Activated CD4-positive, alpha-beta T cell treated with anti-CD3 and anti-CD28 coated beads, Interleukin-2, Interleukin-4, amounts not matched to agents 100 ng/mL and 50 ng/mL, durations not matched to agents 16 hours and 8 hours (primary cell): Measurements from ENCODE around the gene TBCD.
"Not testable (repeated sequence)": the region's sequence is repeated elsewhere in the genome, so short reads cannot be mapped to it uniquely, and the experiment has no call there.

ENCODE experiments used
- DNase-seq: peaks from one replicate; pipeline ENCODE4 v3.0.0-alpha.2; 2020; ENCODE audit warnings: low spot score

TBCD gene

DNA sequence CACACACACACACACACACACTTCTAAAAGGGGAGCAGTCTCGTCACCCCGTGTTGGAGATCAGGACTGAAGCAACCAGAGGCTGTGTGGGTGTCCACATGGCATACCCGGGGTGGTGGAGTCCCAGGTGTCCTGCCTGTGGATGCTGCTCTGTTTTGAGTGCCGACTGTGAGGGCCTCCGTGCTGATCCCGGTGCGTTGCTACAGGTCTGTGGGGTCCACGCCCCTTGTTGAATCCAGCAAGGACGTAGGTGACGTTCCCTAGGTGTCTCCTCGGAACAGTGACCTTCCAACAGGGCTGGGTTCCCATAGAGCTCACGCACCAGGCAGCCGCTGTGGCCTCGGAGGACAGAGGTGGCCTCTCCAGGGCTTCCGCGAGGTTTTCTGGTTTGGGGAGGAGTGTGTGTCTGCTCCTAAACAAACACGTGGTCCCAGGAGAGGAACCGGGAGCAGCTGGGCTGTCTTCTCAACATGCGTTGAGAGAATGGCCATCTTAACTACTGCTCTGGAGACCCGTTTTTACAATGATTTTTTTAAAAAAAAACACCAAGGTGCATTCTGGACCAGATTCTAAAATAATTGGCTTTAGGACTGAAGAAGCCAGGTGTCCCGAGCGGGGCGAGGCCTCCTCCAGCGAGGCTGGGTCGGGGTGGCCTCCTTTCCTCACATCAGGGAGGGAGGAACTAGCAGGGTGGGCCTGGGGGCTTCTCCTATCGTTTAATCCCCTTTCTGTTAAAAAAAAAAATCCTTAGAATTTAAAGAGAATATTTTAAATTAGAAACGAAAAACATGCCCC lies 188.6 kb downstream of the TBCD start:
- no peak for DNase-seq

DNA sequence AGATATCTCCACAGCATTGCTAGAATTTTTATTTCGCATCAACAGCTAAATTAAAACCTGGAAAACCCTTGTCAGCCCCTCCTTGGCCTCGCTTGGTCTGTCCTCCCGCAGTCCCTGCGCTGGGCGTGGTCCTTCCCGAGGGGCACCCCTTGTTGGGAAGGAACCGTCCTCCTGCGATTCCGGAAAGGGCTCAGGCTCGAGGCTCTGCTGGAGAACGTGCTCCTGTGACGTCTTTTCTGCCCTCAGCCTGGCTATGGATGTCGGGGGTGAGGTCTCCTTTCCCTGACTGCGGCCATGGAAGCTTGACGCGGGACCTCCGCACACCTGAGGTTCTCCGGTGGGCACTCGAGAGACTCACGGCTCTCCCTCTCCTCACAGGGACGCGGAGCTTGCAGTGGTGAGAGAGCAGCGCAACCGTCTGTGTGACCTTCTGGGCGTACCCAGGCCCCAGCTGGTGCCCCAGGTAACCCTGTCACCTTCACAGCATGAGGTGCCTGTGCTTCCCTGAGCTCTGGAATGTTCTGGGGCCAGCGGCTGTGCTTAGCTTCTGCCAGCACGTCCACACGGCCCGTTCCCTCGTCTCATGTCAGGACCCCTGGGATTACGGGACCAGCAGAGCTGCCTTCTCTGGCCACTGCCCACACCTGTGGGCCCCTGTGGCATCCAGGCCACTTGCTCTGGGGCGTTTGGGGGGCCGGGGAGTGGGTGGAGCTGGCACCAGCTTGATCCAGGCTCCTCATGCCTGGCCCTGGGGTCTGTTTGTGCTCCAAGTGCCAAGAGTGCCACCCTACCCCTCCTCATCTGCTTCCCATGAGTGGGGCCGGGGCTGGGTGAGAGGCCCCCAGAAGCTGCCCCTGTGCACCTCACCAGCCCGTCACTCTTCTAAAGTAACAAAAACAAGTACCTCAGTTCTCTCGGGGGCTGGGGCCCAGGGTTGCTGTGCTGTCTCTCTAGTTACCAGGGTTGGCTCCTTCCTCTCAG lies 189.4 kb downstream of the TBCD start:
- no peak for DNase-seq

DNA sequence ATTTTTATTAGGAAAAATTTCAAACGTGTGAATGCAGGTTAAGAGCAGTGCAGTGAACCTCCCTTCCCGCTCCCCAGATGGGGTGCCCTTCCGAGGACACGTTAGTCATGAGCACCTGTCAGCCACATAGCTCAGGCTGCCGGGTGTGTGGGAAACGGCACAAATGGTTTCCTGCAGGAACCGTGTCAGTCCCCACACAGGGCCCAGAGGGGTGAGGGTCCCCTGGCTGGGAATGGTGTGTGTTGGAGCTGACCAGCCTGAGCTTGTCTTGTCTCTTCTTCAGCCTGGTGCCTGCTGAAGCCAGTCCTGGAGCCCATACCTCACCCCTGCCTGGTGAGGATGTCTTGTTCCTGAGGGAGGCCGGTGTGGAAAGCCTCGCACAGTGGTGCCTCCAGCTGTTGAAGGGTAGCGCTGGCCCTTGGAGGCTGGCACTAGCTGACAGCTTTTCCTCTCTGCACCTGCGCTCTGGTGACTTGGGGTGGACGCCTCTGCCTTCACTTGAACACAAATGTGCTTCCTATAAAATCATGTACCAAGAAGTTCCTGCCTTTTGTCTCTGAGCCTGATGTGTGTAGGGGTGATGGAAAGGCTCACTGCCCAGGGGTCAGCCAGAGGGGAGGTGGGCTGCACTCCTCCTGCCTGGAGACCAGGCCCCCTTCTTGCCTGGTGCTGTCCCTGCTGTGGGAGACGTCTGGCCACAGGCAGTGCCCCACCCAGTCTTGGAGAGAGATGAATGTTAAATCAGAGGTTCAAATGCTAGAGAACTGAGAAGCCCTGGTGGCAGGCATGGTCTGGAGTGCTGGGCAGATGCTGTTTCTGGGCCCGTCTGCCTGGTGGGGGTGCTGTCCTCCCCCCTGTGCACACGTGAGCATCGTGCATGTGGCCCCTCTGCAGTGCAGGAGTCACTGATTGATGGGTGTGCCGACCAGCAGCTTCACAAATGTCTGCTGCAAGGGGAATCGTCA lies 190.6 kb downstream of the TBCD start:
- no peak for DNase-seq

DNA sequence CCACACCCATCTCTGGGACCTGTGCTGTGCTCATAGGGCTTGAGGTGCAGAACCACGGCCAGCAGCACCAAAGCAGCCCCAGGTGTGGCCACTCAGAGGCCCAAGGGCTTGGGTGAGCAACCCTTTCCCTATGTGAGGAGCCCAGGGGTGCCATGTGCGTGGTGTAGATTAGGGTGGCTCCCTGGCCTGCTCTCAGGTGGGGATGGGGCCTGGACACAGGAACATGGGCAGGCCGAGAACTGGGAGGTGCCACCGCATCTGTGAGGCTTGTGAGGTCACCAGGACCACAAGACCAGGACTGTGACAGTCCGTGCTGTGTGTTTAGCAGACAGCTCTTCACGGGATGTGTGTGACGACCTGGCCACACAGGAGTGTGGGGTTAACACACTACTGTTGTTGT lies 191.5 kb downstream of the TBCD start:
- DNase-seq, result no peak

DNA sequence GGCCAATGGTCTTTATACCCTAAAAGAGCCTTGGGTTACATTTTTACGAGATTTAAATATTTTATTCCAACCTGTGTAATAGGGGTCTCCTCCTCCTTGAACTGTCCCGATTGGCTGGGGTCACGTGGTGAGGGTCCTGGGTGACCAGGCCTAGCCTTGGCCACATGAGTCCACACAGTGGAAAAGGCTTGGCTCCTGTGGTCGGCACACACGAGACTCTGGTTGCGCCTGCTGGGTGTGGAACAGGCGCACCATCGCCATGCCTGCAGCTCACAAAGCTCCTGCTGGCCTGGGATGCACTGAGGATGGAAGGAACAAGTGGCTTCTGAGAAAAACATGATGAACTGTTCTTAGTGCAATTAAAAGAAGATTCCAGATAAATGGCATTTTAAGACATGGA lies 191.9 kb downstream of the TBCD start:
- DNase-seq, result no peak

DNA sequence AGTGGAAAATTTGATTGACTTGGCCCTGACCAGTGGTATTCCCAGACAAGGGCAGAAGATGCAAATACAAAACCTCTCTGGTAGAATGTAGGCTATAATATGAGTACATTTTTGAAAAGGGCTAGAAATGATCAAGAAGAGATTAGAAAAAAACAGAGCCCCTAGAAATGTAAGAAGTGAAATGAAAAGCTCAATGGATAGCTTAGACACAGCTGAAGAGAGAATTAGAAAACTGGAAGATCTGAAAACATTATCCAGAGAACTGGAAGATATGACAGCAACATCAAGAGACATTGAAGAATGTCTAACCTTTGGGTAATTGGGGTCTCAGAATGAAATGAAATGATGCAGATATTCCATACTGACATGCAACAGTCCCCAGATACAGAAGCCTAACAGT lies 193.1 kb downstream of the TBCD start:
- DNase-seq, result no peak

DNA sequence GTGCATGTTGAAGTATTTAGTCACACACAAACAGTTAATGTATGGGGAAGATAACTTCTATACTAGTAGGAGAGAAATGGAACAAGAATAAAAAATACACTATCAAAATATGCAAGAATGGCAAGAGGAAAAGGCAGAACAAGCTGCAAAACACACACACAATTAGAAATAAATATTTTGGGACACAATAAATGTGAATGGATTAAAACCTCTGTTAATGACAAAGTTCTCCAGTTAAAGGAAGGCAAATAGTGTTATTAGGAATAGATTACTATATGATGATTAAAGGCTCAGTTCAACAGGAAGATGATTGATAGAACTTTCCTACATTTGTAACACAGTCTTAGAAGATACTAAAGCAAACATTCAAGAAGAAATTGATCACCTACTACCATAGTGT lies 194.2 kb downstream of the TBCD start:
- DNase-seq, result no peak

DNA sequence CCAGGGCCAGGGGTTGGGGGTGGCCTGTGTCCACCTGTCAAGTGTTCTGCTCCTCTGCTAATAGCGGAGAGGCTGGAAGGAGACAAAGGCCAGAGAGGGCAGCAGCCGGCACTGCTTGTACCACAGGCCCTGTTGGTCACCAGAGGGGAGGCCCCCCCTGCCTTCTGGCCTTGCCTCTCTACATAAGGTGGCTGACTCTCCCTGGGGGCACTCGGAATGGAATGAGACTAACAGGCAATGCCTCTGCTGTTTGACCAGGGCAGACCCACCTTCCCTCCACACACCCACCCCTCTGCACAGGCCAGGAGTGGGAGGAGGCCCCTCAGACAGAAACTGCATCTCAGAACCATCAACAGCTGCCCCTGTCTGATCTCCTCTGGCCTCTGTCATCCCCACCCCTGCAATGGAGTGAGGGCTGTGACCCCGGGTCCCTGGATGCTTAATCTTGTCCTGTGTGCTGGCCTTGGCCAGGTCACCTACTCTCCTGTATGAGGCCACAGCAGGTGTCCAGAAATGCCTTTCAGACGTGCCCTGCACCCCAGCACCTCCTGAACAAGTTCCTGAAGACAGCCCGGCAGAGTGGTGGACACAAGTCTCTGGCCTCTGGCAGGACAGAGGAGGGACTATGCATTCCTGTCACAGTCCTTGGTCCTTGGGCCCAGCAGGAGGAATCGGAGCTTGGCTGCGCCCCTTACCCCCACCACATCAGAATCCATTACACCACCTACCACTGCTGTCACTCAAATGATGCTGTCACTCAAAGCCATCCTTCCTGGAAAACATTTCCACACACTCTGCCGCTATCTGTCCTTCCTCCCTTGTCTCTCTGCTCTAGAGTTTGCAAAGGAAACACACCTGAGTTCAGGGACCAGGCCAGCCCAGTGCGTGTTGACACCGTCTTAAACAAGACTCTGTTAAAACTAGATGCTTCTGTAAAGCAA lies 195.5 kb downstream of the TBCD start:
- DNase-seq, result no peak

DNA sequence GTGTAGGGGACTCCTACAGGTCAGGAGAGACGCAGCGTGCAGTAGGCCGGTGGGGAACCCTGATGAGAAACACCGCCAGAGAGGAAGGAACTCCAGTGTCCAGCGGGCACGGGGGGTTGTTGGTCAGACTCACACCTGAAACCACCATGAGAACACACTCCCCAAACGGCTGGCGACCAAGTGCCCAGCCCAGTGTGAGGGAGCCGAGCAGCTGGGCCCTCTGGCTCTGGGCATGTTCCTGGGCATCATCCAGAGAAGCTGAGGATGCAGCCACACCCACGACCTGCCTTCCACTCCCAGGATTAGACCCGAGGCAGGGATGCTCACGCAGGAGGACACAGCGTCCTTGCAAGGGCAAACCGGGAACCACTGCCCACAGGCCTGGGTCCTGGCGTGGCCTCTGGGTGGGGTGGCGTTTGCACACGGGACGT lies 196.2 kb downstream of the TBCD start:
- DNase-seq, result no peak

DNA sequence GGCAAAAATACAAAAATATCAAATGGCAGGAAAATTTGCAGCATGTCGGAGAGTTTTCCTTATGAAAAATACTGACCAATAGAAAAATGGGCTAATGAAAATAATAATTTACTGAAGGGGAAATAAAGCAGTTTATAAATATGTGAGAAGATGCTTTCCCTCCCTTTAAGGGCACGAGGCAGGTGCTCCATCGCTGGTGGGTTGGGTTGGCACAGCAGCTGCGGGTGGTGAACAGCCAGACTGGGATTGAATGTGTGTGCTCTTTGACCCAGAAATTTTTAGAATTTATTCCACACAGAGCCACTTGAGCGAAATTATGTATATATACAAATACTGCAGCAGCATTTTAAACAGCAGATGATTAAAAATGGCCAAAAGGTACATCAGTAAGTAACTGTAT lies 197.1 kb downstream of the TBCD start:
- no peak for DNase-seq

DNA sequence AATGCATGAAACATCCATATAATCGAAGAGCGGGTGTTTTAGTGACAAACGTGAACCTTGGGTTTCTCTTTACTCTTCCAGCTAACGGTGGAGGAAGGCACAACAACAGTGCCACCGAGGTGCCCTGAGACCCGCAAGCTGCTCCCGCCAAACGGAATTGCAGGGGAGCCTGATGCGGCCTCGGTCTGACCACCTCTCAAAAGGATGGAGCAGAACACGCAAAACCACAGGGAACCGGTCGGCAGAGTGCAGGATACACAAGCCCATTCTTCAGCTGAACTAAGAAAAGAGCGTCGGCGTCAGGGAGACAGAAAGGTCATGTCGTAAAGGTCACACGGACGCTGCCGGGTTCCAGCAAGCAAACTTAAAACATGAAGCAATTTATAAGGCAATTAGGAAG lies 197.5 kb downstream of the TBCD start:
- DNase-seq, result no peak

DNA sequence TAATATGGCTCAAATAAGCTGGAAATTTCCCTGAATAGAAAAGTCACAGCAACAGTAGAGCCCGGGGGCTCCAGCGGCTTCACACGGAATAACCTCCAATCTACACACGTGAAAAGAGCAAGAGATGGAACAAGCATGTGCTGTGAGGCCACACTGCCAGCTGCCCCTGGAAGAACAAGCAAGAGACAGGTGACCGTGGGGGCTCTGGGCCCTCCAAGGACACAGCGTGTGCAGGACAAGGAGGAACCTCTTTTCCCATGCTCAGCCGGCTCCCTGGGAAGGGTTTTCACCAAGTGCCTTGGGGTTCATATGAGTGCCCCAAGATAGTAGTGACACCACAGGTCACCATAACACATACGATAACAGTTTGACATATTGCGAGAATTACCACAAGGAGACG lies 198.1 kb downstream of the TBCD start:
- no peak for DNase-seq

DNA sequence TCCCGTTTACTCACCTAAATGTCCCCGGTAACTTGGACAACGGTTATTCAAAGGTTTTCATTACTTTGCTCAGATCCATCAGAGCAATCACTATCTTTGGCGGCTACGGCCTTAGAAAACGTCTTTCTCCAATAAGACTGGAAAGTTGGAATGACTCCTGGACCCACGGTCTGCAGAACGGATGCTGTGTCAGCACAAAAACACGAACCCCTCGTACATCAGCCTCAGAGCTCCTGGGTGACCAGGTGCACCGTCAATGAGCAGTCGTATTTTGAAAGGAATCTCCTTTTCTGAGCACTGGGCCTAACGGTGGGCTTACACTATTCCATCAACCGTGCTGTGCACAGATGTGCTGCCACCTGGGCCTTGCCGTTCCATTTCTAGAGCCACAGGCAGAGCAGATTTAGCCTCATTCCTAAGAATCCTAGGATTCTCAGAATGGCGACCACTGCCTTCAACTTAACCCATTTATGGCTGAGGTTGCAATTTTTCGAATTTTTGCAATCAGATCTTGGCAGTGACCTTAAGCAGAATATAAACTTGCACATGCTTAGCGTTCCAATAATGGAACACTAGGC lies 198.7 kb downstream of the TBCD start:
- DNase-seq, result no peak

DNA sequence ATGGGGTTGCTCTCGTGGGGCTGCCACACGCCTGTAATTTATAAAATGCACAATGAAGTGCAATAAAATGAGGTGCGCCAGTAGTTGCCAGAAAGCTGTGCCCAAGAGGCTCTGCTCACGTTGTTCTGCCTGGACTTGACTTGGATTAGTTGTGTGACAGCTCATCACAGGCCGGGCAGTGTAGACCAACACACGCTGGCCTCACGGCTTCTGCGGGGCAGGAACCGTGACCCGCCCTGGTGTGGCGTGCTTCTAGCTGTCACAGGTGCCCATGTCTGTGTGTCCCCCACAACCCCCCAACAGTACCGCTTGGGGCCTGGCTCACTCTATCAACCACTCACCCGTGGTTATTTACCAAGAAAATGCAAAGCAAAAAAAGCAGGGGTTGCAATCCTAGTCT lies 200.2 kb downstream of the TBCD start:
- DNase-seq, result no peak

DNA sequence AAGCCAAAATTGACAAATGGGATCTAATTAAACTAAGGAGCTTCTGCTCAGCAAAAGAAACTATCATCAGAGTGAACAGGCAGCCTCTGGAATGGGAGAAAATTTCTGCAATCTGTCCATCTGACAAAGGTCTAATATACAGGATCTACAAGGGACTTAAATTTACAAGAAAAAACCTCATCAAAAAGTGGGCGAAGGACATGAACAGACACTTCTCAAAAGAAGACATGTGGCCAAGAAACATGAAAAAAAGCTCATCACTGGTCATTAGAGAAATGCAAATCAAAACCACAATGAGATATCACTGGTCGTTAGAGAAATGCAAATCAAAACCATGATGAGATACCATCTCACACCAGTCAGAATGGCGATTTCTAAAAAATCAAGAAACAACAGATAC lies 203.2 kb downstream of the TBCD start:
- not testable (repeated sequence) for DNase-seq

DNA sequence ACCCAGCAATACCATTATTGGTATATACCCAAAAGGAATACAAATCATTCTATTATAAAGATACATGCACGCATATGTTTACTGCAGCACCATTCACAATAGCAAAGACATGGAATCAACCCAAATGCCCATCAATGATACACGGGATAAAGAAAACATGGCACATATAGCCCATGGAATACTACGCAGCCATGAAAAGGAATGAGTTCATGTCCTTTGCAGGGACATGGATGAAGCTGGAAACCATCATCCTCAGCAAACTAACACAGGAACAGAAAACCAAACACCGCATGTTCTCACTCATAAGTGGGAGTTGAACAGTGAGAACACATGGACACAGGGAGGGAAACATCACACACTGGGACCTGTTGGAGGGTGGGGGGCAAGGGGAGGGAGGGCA lies 203.8 kb downstream of the TBCD start:
- not testable (repeated sequence) for DNase-seq

DNA sequence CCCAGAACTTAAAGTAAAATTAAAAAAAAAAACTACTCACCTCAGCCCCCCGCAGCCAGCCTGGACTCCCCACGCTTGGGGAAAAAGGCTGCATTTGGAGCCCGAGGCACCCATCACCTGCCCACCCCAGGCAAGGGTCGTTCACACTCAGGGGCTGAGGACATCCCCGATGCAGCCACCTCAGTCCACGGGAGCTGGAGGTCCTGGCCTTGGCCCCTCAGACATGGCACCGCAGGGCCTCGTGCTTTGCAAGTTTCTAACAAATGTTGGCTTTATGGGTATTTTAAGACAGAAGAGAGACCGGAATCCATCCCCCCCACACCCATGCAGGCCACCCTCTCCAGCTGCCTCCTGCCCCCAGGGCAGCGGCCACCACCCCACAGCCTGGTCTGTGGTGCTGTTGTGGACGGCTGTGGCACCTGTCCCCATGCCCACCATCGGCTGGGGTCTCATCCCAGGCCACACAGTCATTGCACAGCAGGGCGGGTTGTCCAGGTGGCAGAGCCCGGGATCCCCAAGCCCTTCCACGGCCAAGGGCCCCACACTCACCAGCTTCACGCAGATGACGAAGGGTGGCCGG lies 204.4 kb downstream of the TBCD start:
- DNase-seq, result no peak

DNA sequence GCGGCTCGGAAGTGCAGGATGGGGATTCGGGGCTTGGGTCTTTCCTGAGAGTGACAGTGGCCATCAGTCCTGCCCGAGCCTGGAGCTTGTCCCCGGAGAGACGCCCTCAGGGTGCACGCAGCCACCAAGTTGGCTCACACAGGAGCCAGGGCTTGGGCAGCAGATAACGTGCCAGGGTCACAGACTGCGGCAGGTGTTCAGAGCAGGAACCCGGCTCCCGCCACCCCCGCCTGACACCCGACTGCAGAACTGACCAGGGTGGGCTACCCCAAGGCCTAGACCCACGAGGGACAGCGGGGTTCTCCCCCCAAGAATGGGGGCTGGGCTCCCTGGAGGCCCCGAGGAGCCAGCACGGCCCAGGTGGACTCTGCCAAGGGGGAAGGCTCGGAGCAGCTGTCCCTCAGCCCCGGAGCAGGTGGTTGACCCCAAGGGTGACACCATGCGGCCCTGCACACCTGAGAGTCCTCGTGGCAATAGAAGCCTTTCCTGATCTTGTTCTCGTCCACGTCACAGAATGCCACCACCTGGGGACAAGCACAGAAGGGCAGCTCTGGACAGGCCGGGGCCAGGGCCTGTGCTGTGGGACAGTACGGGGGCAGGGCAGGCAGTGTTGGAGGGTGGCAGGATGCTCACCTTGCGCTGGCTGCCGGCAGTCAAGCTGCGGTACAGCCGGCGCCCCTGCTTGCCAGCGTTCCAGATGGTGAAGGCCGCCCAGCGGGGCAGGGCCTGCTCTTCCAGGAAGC lies 205.0 kb downstream of the TBCD start:
- no peak for DNase-seq

DNA sequence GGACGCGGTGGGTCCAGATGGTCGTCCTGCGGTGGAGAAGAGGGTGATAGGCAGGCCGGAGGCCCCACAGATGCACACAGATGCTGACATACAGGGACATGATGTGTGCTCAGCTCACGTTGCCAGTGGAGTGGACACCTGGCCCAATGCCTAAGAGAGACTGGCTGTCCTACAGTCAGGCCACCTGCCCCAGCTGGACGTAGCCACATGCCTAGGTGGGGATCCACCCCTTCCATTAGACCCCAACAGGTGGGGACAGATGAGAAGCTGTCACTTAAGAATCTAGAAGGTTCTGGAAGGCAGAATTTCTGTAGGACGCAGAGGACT lies 205.6 kb downstream of the TBCD start:
- DNase-seq, result no peak
